Progenitor cell of endocrine pancreas (in vitro differentiated cells): Measurements from ENCODE around the gene RNF114. TPM values are rescaled to one million over a fixed set of nuclear protein-coding genes. Genes with fewer than 3 reads are reported as not detected.
A peak's percentile ranks its signal among the peaks of the same experiment; 100 is the strongest.

ENCODE experiments used
- DNase-seq: peaks from one replicate; pipeline ENCODE4 v3.0.0; 2021; ENCODE audit warnings: low spot score; ENCODE audit not compliant: unreplicated experiment
- H3K27ac Mint-ChIP-seq: 2 replicates; pipeline ENCODE4 v1.8.0; 2021; ENCODE audit warnings: mild to moderate bottlenecking, moderate library complexity, mixed read lengths
- H3K27me3 Mint-ChIP-seq: 2 replicates; pipeline ENCODE4 v1.8.0; 2021; ENCODE audit warnings: mixed read lengths
- H3K36me3 Mint-ChIP-seq: 2 replicates; pipeline ENCODE4 v1.8.0; 2022; ENCODE audit warnings: mixed read lengths; ENCODE audit not compliant: insufficient read depth
- H3K4me1 Mint-ChIP-seq: 2 replicates; pipeline ENCODE4 v1.8.0; 2021; ENCODE audit warnings: low read depth, mixed read lengths
- H3K4me3 Mint-ChIP-seq: 2 replicates; pipeline ENCODE4 v1.8.0; 2021; ENCODE audit warnings: low read depth, mild to moderate bottlenecking, moderate library complexity, mixed read lengths
- H3K9me3 Mint-ChIP-seq: 2 replicates; pipeline ENCODE4 v1.8.0; 2021; ENCODE audit warnings: low read depth, mixed read lengths
- CTCF ChIP-seq: fragments of 200-600 bp; sonication (generic); IDR thresholded peaks from one replicate; pipeline ENCODE4 v1.5.0; 2021; ENCODE audit warnings: antibody characterized with exemption, mild to moderate bottlenecking; ENCODE audit not compliant: unreplicated experiment
- total RNA-seq: library from RNA; stranded (reverse); gene quantifications from 2 replicates; pipeline ENCODE4 v1.2.1, GENCODE V29; 2021

The RNF114 gene
- total RNA-seq, 1 donor from 2014 or later, result 56.6 TPM

GRCh38 chr20:49925901-49926454 is 10.2 kb upstream of the RNF114 start:
- Mint-ChIP-seq H3K9me3 (peaks cover 3% of the 10 kb centered on the region), H3K27ac (no peak overlapping the region), H3K4me3 (no peak overlapping the region), H3K4me1 (peaks cover 2% of the 10 kb centered on the region), H3K36me3 (no peaks in the 10 kb centered on the region), H3K27me3 (no peaks in the 10 kb centered on the region)
- no peak for TF ChIP-seq CTCF
- DNase-seq, result no peak

GRCh38 chr20:49928411-49929141 is 7.6 kb upstream of the RNF114 start:
- TF ChIP-seq CTCF, result peak; percentile 93
- peak; percentile 69 for DNase-seq
- Mint-ChIP-seq H3K9me3 (peaks cover 3% of the 10 kb centered on the region), H3K36me3 (no peaks in the 10 kb centered on the region), H3K4me1 (peaks cover 2% of the 10 kb centered on the region), H3K27ac (peak overlapping the region; percentile 54), H3K4me3 (no peak overlapping the region), H3K27me3 (no peaks in the 10 kb centered on the region)

- Mint-ChIP-seq H3K9me3 (peaks cover 3% of the 10 kb centered on the region), H3K27ac (no peak overlapping the region), H3K4me1 (peaks cover 2% of the 10 kb centered on the region), H3K4me3 (no peak overlapping the region), H3K27me3 (no peaks in the 10 kb centered on the region), H3K36me3 (no peaks in the 10 kb centered on the region)
- no peak for TF ChIP-seq CTCF
- no peak for DNase-seq
Observed at GRCh38 chr20:49929142-49929494, 7.1 kb upstream of the RNF114 start.

GRCh38 chr20:49935746-49936152 is 448 bp upstream of the RNF114 start:
- Mint-ChIP-seq H3K27ac (no peak overlapping the region), H3K36me3 (no peaks in the 10 kb centered on the region), H3K27me3 (no peaks in the 10 kb centered on the region), H3K4me1 (peaks cover 24% of the 10 kb centered on the region), H3K4me3 (peak overlapping the region; percentile 51), H3K9me3 (no peaks in the 10 kb centered on the region)
- DNase-seq, result no peak
- TF ChIP-seq CTCF, result no peak

GRCh38 chr20:49937027-49937929 is 1.1 kb downstream of the RNF114 start:
- Mint-ChIP-seq H3K27ac (peak overlapping the region; percentile 93), H3K4me3 (peak overlapping the region; percentile 92), H3K9me3 (no peaks in the 10 kb centered on the region), H3K36me3 (peaks cover 3% of the 10 kb centered on the region), H3K27me3 (no peaks in the 10 kb centered on the region), H3K4me1 (peaks cover 27% of the 10 kb centered on the region)
- TF ChIP-seq CTCF, result no peak
- DNase-seq, result no peak
